H1 (cell line): ENCODE measurements around the gene NCKAP1. TPM values are rescaled to one million over a fixed set of nuclear protein-coding genes. Genes with fewer than 3 reads are reported as not detected.
"Not testable (repeated sequence)": the region's sequence is repeated elsewhere in the genome, so short reads cannot be mapped to it uniquely, and the experiment has no call there.

Experiments used
- CTCF ChIA-PET: fragments of 300-600 bp; sonication (Branson Sonifier 250); formaldehyde crosslinking; loops from one replicate; lab custom pipeline; 2021; ENCODE audit not compliant: partially characterized antibody; lab: Charles Lee
- POLR2A ChIA-PET: fragments of 300-600 bp; sonication (Branson Sonifier 250); formaldehyde crosslinking; loops from one replicate; lab custom pipeline; 2021; ENCODE audit warnings: inconsistent platforms; ENCODE audit not compliant: partially characterized antibody; lab: Charles Lee
- DNase-seq, 2 experiments: peaks; one replicate each; pipeline versions ENCODE4 v3.0.0 to v3.0.0-alpha.2; 2010 to 2022; ENCODE audit warnings: low spot score in 2 of 2, low read depth in 1 of 2, mixed read lengths in 1 of 2
- FAIRE-seq: peaks from 2 replicates; lab custom pipeline; 2011; peaks lifted over from hg19 to GRCh38; lab: Jason Lieb, UNC
- H2AFZ ChIP-seq: 2 replicates; pipeline ENCODE4 v1.8.1; 2012; ENCODE audit warnings: low read length, inconsistent platforms
- H2AK5ac ChIP-seq: 2 replicates; pipeline ENCODE4 v1.6.1; 2013; ENCODE audit warnings: low read depth, low read length
- H2BK120ac ChIP-seq: replicated peaks from 2 replicates; pipeline ENCODE3; 2013; ENCODE audit warnings: low read depth, low read length, inconsistent platforms
- H2BK12ac ChIP-seq: 2 replicates; pipeline ENCODE4 v1.6.1; 2013; ENCODE audit warnings: low read depth, low read length
- H2BK15ac ChIP-seq: 2 replicates; pipeline ENCODE4 v1.6.1; 2013; ENCODE audit warnings: low read length
- H2BK20ac ChIP-seq: 2 replicates; pipeline ENCODE4 v1.6.1; 2013; ENCODE audit warnings: low read length
- H2BK5ac ChIP-seq: 2 replicates; pipeline ENCODE4 v1.6.1; 2013; ENCODE audit warnings: low read depth, low read length
- H3K14ac ChIP-seq: 2 replicates; pipeline ENCODE4 v1.6.1; 2013; ENCODE audit warnings: inconsistent platforms; ENCODE audit not compliant: insufficient read length
- H3K18ac ChIP-seq: 2 replicates; pipeline ENCODE4 v1.6.1; 2013; ENCODE audit warnings: low read length; ENCODE audit errors: extremely low read depth
- H3K23ac ChIP-seq: 2 replicates; pipeline ENCODE4 v1.6.1; 2013; ENCODE audit warnings: inconsistent platforms; ENCODE audit not compliant: insufficient read length
- H3K23me2 ChIP-seq: 2 replicates; pipeline ENCODE4 v1.6.1; 2013; ENCODE audit warnings: low read depth, low read length
- H3K27ac ChIP-seq: 2 replicates; pipeline ENCODE4 v1.6.1; 2011; ENCODE audit warnings: low read depth, low read length, inconsistent platforms
- H3K27me3 ChIP-seq, 4 experiments: replicated peaks in 1 of 4; 1 replicate in 1 of 4; 2 replicates in 3 of 4; pipeline versions ENCODE4 v1.6.1 to v1.8.1; 2011 to 2013; ENCODE audit warnings: low read length in 3 of 4, mild to moderate bottlenecking in 3 of 4, inconsistent platforms in 2 of 4, mixed read lengths in 2 of 4, moderate library complexity in 1 of 4; ENCODE audit not compliant: control insufficient read depth in 3 of 4, insufficient read depth in 3 of 4; ENCODE audit errors: extremely low read depth in 1 of 4
- H3K36me3 ChIP-seq, 4 experiments: 2 replicates each; pipeline versions ENCODE4 v1.6.1 to v1.8.1; 2011 to 2013; ENCODE audit warnings: mild to moderate bottlenecking in 4 of 4, low read length in 3 of 4, moderate library complexity in 2 of 4, control low read depth in 1 of 4, inconsistent platforms in 1 of 4; ENCODE audit not compliant: insufficient read depth in 4 of 4, control insufficient read depth in 2 of 4
- H3K4ac ChIP-seq: replicated peaks from 2 replicates; pipeline ENCODE3; 2013; ENCODE audit warnings: low read length, low read depth, mixed read lengths, inconsistent platforms; ENCODE audit not compliant: insufficient read length
- H3K4me1 ChIP-seq, 4 experiments: replicated peaks in 1 of 4; 1 replicate in 1 of 4; 2 replicates in 3 of 4; pipeline versions ENCODE4 v1.6.1 to v1.8.1; 2011 to 2013; ENCODE audit warnings: low read length in 3 of 4, inconsistent platforms in 2 of 4, mixed read lengths in 1 of 4; ENCODE audit not compliant: insufficient read depth in 4 of 4, control insufficient read depth in 3 of 4
- H3K4me2 ChIP-seq, 2 experiments: 2 replicates each; pipeline versions ENCODE4 v1.6.1 to v1.8.1; 2011 to 2013; ENCODE audit warnings: low read depth in 2 of 2, low read length in 2 of 2, control low read depth in 1 of 2, inconsistent platforms in 1 of 2, mild to moderate bottlenecking in 1 of 2; ENCODE audit not compliant: insufficient read depth in 1 of 2
- H3K4me3 ChIP-seq, 4 experiments: fragments of 200-600, 300-600 bp in 1 of 4; sonication (generic), shearing (Covaris generic), sonication (Bioruptor Twin) in 1 of 4; 2 replicates each; pipeline versions ENCODE4 v1.5.1 to v1.8.1; 2011 to 2016; ENCODE audit warnings: low read length in 4 of 4, low read depth in 3 of 4, control low read depth in 2 of 4, inconsistent platforms in 2 of 4, mild to moderate bottlenecking in 2 of 4, mixed read lengths in 1 of 4, moderate library complexity in 1 of 4; ENCODE audit not compliant: insufficient read depth in 2 of 4; ENCODE audit errors: extremely low read depth in 1 of 4
- H3K56ac ChIP-seq: replicated peaks from 2 replicates; pipeline ENCODE3; 2013; ENCODE audit warnings: low read depth, mild to moderate bottlenecking, mixed read lengths, low read length, inconsistent platforms; ENCODE audit not compliant: insufficient read length
- H3K79me1 ChIP-seq: 2 replicates; pipeline ENCODE4 v1.6.1; 2013; ENCODE audit warnings: low read depth, low read length, control low read depth
- H3K79me2 ChIP-seq, 2 experiments: 2 replicates each; pipeline versions ENCODE4 v1.6.1 to v1.8.1; 2012 to 2013; ENCODE audit warnings: low read length in 2 of 2, mild to moderate bottlenecking in 2 of 2, inconsistent platforms in 1 of 2; ENCODE audit not compliant: insufficient read depth in 2 of 2, control insufficient read depth in 1 of 2
- H3K9ac ChIP-seq, 4 experiments: replicated peaks in 1 of 4; 1 replicate in 1 of 4; 2 replicates in 3 of 4; pipeline versions ENCODE4 v1.6.1 to v1.8.1; 2011 to 2013; ENCODE audit warnings: low read depth in 3 of 4, low read length in 3 of 4, control low read depth in 2 of 4, mild to moderate bottlenecking in 2 of 4, moderate library complexity in 2 of 4, inconsistent platforms in 1 of 4; ENCODE audit errors: extremely low read depth in 1 of 4
- H3K9me3 ChIP-seq, 2 experiments: 2 replicates each; pipeline versions ENCODE4 v1.6.1 to v1.8.1; 2012 to 2013; ENCODE audit warnings: mild to moderate bottlenecking in 2 of 2, moderate library complexity in 2 of 2, control low read depth in 1 of 2, inconsistent platforms in 1 of 2, low read depth in 1 of 2, low read length in 1 of 2, mixed read lengths in 1 of 2; ENCODE audit not compliant: insufficient read depth in 2 of 2
- H4K20me1 ChIP-seq, 2 experiments: replicated peaks in 1 of 2; 2 replicates each; pipeline versions ENCODE3 to v1.8.1; 2011 to 2013; ENCODE audit warnings: inconsistent platforms in 2 of 2, low read length in 2 of 2, mild to moderate bottlenecking in 1 of 2; ENCODE audit not compliant: insufficient read depth in 2 of 2, control insufficient read depth in 1 of 2
- H4K5ac ChIP-seq: 2 replicates; pipeline ENCODE4 v1.6.1; 2013; ENCODE audit warnings: low read length, low read depth, mixed read lengths, inconsistent platforms; ENCODE audit not compliant: insufficient read length
- H4K8ac ChIP-seq: 2 replicates; pipeline ENCODE4 v1.8.0; 2013; ENCODE audit warnings: mild to moderate bottlenecking, moderate library complexity, low read length, inconsistent platforms; ENCODE audit not compliant: insufficient read depth; ENCODE audit errors: extremely low read depth
- H4K91ac ChIP-seq: replicated peaks from 2 replicates; pipeline ENCODE3; 2013; ENCODE audit warnings: low read length, mixed read lengths, inconsistent platforms; ENCODE audit not compliant: insufficient read length
- whole genome bisulfite sequencing, 2 experiments: shearing (Covaris generic) in 1 of 2; methylation state at CpG; one replicate each; pipeline versions ENCODE4 v1.1.6 to v1.1.7; 2013 to 2015; ENCODE audit warnings: low lambda C conversion rate in 2 of 2, mixed read lengths in 2 of 2, inconsistent platforms in 1 of 2, low coverage in 1 of 2, missing lambda C conversion rate in 1 of 2; ENCODE audit not compliant: insufficient replicate concordance in 2 of 2, insufficient coverage in 1 of 2, insufficient read length in 1 of 2; ENCODE audit errors: extremely low coverage in 1 of 2, missing lambda C conversion rate in 1 of 2; 5-methylcytosine and 5-hydroxymethylcytosine counted together
- polyA plus RNA-seq, 7 experiments: library from polyadenylated mRNA; depleted of rRNA in 3 of 7; stranded (reverse) in 5 of 7; unstranded in 2 of 7; fragments of >200 nt in 5 of 7; fragments of 200-250 nt in 2 of 7; gene quantifications; 1 replicate in 5 of 7; 2 replicates in 1 of 7; 4 replicates in 1 of 7; pipeline versions ENCODE4 v1.2.1 to v1.2.3, GENCODE V29; 2011 to 2013; ENCODE audit warnings: missing spikeins in 2 of 7, mixed read lengths in 2 of 7
- total RNA-seq: library from RNA; stranded (reverse); fragmentation: NEBNext Ultra II Directional; extraction: Animal tissue kit (Norgen Biotek cat#: 25700); gene quantifications from 2 replicates; pipeline ENCODE4 v1.2.1, GENCODE V29; 2021

The NCKAP1 gene
- total and polyA plus RNA-seq, 2 of the 8 experiments (the other 6 are each of a cell fraction or from before 2014, with no cell fraction given): 90.8 to 173 TPM

DNA sequence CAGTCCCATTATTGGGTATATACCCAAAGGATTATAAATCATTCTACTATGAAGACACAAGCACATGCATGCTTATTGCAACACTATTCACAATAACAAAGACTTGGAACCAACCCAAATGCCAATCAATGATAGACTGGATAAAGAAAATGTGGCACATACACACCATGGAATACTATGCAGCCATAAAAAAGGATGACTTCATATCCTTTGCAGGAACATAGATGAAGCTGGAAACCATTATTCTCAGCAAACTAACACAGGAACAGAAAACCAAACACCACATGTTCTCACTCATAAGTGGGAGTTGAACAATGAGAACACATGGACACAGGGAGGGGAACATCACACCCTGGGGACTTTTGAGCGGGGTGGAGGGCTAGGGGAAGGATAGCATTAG, 158.2 kb downstream of the NCKAP1 start:
- H3K23me2 ChIP-seq, H3K4ac ChIP-seq, H2AK5ac ChIP-seq, H3K9ac ChIP-seq, H3K4me3 ChIP-seq, H4K8ac ChIP-seq, H2BK120ac ChIP-seq, H4K5ac ChIP-seq, H3K4me1 ChIP-seq, H3K56ac ChIP-seq, H2BK12ac ChIP-seq, H3K4me2 ChIP-seq, H3K79me2 ChIP-seq, FAIRE-seq, H3K79me1 ChIP-seq, H2BK20ac ChIP-seq, H3K14ac ChIP-seq, DNase-seq, H3K27ac ChIP-seq, H4K20me1 ChIP-seq, H2BK5ac ChIP-seq, H3K36me3 ChIP-seq, H2BK15ac ChIP-seq, H2AFZ ChIP-seq, H3K23ac ChIP-seq, H3K18ac ChIP-seq, POLR2A ChIA-PET, H3K9me3 ChIP-seq, H3K27me3 ChIP-seq, H4K91ac ChIP-seq: not testable (repeated sequence)
- CTCF ChIA-PET: interaction anchor here (2.0 kb wide), 1 partner anchor 11 kb away, joined by 11 read pairs; no protein-coding TSS in a partner anchor
- WGBS, 2 experiments: 82% methylated on average over 1 of the region's 1 CpG; no CpG with 5 or more reads in 1 of the 2 experiments

DNA sequence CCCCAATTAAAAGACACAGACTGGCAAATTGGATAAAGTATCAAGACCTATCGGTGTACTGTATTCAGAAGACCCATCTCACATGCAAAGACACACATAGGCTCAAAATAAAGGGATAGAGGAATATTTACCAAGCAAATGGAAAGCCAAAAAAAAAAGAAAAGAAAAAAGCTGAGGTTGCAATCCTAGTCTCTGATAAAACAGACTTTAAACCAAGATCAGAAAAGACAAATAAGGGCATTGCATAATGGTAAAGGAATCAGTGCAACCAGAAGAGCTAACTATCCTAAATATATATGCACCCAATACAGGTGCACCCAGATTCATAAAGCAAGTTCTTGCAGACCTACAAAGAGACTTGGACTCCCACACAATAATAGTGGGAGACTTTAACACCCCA, 161.6 kb downstream of the NCKAP1 start:
- H4K8ac ChIP-seq, FAIRE-seq, H3K4ac ChIP-seq, H3K14ac ChIP-seq, H2AK5ac ChIP-seq, H4K20me1 ChIP-seq, H3K23ac ChIP-seq, H3K23me2 ChIP-seq, H2BK120ac ChIP-seq, H3K4me2 ChIP-seq, H2BK5ac ChIP-seq, H4K5ac ChIP-seq, H3K56ac ChIP-seq, H2AFZ ChIP-seq, H3K27ac ChIP-seq, H3K4me3 ChIP-seq, H4K91ac ChIP-seq, DNase-seq, H3K79me2 ChIP-seq, H3K18ac ChIP-seq, H3K27me3 ChIP-seq, H2BK12ac ChIP-seq, POLR2A ChIA-PET, H3K79me1 ChIP-seq, H2BK15ac ChIP-seq, H2BK20ac ChIP-seq, H3K9me3 ChIP-seq, H3K9ac ChIP-seq, H3K36me3 ChIP-seq, H3K4me1 ChIP-seq: not testable (repeated sequence)
- CTCF ChIA-PET: interaction anchor here (0.7 to 2.3 kb wide), 5 partner anchors 23 to 109 kb away, joined by 3 to 6 read pairs (median 4); no protein-coding TSS in a partner anchor
- whole genome bisulfite sequencing, 2 experiments: 95% methylated on average over 1 of the region's 1 CpG; no CpG with 5 or more reads in 1 of the 2 experiments
